Measurements from ENCODE around the gene PTPRC.

Gene PTPRC

DNA sequence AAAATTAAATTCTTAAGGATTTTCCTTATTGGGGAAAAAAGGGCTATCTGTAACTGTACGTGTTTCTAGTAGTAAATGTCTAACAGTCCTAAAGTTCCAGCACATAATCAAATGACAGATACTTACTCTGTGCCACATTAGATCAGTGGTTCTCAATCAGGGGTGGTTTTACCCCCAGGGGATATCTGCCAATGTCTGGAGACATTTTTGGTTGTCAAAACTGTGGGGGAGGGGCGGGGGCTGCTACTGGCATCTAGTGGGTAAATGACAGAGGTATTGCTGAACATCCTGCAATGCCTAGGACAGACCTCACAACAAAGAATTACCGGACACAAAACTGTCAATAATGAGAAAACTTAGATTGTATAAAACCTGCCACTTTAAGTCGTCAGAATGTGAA, 33.4 kb upstream of the PTPRC start:
- no peak for DNase-seq (ENCODE audit: low read depth in 1 of 2, low spot score in 1 of 2)
- in situ Hi-C loops (cut with HindIII; ENCODE audit: low pct_unique_long_range_greater_than_20kb, low sequenced_read_pairs), result no loop called here
- no peak for TF ChIP-seq JUND (IDR thresholded peaks at IDR 0.05; ENCODE audit: low read depth)

DNA sequence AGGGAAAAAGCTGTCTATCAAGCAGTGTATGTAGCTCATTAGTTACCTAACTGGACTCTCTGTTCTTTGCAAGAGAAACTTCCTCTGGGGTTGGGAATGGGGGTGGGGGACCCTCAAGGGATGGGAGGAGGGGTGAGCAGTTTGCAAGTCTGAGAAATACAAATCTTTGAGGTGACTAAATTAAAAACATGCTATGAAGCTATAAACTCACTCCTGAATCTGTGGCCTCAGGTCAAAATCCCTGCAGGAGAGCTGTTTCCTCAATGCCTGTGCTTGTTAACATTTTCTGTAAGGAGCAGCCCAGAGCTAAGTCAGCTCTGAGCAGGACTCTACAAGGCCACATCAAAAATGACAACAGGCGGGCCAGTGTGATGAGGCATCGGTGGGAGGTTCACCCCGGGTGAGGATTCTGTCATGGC, 32.8 kb upstream of the PTPRC start:
- no peak for DNase-seq (ENCODE audit: low read depth in 1 of 2, low spot score in 1 of 2)
- no peak for TF ChIP-seq JUND (IDR thresholded peaks at IDR 0.05; ENCODE audit: low read depth)
- in situ Hi-C loops (cut with HindIII; ENCODE audit: low pct_unique_long_range_greater_than_20kb, low sequenced_read_pairs), result no loop called here

DNA sequence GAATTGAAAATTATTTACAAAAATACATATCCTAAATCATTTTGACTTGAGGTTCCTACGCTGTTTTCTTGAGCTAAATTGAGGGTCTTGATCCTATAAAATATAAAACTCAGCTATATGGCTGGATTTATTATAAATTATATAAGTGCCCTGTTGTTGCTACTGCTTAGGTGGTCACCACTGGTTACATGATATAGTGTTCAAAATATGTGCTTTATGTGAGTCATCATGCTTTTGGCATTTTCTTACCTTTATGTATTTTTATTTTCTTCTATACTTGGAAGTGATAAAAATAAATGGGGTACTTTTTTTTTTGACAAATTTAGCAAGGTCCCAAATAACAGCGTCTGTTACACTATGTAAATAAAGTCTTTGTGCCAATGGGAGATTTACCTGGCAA, 31.1 kb upstream of the PTPRC start:
- TF ChIP-seq JUND (IDR thresholded peaks at IDR 0.05; ENCODE audit: low read depth), result no peak
- no peak for DNase-seq (ENCODE audit: low read depth in 1 of 2, low spot score in 1 of 2)
- in situ Hi-C loops (cut with HindIII; ENCODE audit: low pct_unique_long_range_greater_than_20kb, low sequenced_read_pairs), result no loop called here

DNA sequence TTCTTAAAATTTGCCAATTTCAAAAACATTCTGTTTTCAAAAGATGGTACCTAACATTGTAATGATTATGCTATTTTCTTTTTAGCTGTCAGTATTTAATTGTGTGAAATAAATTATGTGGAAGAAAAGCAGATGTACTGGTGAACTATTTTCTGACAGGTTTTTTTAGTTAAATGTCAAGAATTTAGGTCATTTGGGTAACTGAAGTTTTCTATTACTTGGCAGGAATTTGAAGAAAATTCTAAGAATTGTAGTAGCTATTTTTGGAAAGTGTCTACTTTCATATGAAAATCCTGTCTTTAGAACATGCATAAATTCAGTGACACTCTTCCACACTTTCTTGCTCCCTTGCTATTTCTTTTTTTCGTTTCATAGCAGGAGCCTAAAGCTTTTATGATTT, 28.5 kb upstream of the PTPRC start:
- no peak for TF ChIP-seq JUND (IDR thresholded peaks at IDR 0.05; ENCODE audit: low read depth)
- DNase-seq (ENCODE audit: low read depth in 1 of 2, low spot score in 1 of 2), result no peak
- in situ Hi-C loops (cut with HindIII; ENCODE audit: low pct_unique_long_range_greater_than_20kb, low sequenced_read_pairs), result no loop called here

DNA sequence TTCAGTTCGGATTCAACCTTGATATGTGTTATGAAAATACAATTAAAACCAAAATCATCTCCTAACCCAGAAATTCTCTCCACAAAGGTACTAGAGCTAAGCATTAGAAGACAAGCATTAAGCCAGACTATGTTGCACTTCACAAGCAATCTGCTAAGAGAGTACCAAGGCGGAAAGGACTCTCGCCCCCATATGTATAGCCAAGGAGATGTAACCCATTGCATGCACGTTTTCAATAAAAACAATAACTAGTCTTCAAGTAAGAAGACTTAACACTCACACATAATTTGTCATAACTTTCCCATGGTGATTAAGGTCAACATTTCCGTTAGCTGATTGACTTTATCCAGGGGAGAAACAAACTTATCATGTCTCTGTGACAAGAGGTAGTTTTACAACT, 27.6 kb upstream of the PTPRC start:
- TF ChIP-seq JUND (IDR thresholded peaks at IDR 0.05; ENCODE audit: low read depth), result no peak
- in situ Hi-C loops (cut with HindIII; ENCODE audit: low pct_unique_long_range_greater_than_20kb, low sequenced_read_pairs), result no loop called here
- no peak for DNase-seq (ENCODE audit: low read depth in 1 of 2, low spot score in 1 of 2)

GRCh38 chr1:198612471-198613260, 26.2 kb upstream of the PTPRC start:
- no peak for TF ChIP-seq JUND (IDR thresholded peaks at IDR 0.05; ENCODE audit: low read depth)
- no peak for DNase-seq (ENCODE audit: low read depth in 1 of 2, low spot score in 1 of 2)
- in situ Hi-C loops (cut with HindIII; ENCODE audit: low pct_unique_long_range_greater_than_20kb, low sequenced_read_pairs), result no loop called here

DNA sequence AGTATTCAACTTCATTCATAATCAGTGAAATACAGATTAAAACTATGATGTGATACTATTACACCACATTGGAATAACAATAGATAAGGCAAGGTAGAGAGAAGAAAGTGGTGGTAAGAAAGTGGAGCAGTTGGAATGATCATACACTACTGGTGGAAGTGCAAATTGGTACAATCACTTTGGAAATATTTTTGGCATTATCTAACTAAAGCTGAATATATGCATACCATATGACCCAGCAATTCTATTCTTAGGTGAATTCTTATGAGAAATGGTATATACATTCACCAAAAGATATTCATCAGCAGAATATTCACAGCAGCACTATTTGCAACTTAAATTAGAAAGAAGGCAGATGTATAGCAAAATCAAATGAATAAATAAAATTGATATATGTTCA, 21.4 kb upstream of the PTPRC start:
- no peak for DNase-seq (ENCODE audit: low read depth in 1 of 2, low spot score in 1 of 2)
- in situ Hi-C loops (cut with HindIII; ENCODE audit: low pct_unique_long_range_greater_than_20kb, low sequenced_read_pairs), result no loop called here
- TF ChIP-seq JUND (IDR thresholded peaks at IDR 0.05; ENCODE audit: low read depth), result no peak

DNA sequence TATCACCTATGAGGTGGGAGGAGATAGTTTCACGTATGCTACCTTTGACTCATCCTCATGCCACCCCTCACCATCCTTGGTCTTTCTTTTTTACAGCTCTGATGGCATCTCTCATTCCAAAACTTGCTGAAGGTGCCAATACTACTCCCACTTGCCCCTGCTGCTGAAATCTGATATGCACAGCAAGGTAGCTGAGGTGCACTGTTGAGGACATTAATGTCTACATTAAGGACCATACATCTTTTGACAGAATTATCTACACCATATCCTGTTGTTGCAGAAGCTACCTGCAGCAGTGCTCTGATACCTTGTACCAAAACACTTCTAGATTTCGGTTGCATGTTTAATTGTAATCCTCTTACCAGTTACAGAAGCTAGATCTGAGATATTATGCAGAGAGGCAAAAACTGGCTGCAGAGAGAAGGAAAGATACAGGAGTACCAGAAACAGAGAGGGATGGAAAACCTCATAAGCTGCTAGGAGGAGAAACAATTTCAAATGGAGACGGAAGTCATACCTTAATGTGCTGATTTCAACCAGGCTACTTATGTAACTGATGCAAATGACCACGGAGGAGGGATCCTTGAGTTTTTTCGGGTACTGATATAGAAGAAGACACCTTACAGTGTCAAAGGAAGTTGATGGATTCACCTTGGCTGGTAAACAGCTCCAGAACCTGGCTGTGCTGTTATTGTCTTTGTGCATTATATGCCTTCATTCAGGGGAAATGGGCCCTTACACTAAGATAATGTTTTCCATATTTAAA, 19.3 kb upstream of the PTPRC start:
- TF ChIP-seq JUND (IDR thresholded peaks at IDR 0.05; ENCODE audit: low read depth), result no peak
- in situ Hi-C loops (cut with HindIII; ENCODE audit: low pct_unique_long_range_greater_than_20kb, low sequenced_read_pairs), result no loop called here
- DNase-seq (ENCODE audit: low read depth in 1 of 2, low spot score in 1 of 2), result no peak

DNA sequence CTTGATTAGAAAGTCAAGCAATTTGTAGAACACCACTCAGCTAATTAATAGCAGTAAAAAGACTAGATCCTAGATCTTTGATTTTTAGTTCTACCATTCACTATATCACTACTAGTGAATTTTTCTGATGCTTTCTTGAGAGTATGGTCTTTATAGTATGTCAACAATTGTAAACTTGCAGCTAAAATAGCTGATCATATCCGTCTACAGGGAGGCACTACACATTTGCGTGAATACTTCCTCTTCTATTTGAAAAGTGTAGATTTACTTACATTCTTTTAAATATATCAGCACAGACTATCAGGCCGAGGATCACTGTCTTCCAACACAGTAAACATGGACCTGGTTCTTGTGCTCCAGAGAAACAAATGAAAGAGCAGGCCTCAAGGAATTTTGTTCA, 18.6 kb upstream of the PTPRC start:
- in situ Hi-C loops (cut with HindIII; ENCODE audit: low pct_unique_long_range_greater_than_20kb, low sequenced_read_pairs), result no loop called here
- no peak for DNase-seq (ENCODE audit: low read depth in 1 of 2, low spot score in 1 of 2)
- TF ChIP-seq JUND (IDR thresholded peaks at IDR 0.05; ENCODE audit: low read depth), result no peak

GRCh38 chr1:198620951-198621824, 17.7 kb upstream of the PTPRC start:
- DNase-seq (ENCODE audit: low read depth in 1 of 2, low spot score in 1 of 2), result no peak
- in situ Hi-C loops (cut with HindIII; ENCODE audit: low pct_unique_long_range_greater_than_20kb, low sequenced_read_pairs), result no loop called here
- TF ChIP-seq JUND (IDR thresholded peaks at IDR 0.05; ENCODE audit: low read depth), result no peak

DNA sequence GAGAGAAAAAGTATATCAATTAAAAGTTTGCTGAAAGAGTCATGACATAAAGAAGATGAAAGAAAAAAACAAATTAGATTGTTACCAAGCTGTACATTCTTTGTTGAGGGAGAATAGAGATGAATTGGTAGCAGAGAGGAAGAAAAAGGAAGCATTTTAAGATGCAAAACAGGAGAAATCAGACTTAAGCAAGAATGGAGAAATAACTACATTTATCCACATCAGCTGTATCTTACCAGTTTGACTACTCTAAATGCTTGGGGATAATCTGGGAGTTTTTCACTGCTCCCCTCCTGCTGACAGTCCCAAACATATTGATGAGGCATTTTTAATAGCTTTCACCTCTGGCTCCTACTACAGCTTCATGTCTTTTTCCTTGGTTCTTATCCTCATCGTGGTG, 16.8 kb upstream of the PTPRC start:
- in situ Hi-C loops (cut with HindIII; ENCODE audit: low pct_unique_long_range_greater_than_20kb, low sequenced_read_pairs), result no loop called here
- no peak for DNase-seq (ENCODE audit: low read depth in 1 of 2, low spot score in 1 of 2)
- TF ChIP-seq JUND (IDR thresholded peaks at IDR 0.05; ENCODE audit: low read depth), result no peak

DNA sequence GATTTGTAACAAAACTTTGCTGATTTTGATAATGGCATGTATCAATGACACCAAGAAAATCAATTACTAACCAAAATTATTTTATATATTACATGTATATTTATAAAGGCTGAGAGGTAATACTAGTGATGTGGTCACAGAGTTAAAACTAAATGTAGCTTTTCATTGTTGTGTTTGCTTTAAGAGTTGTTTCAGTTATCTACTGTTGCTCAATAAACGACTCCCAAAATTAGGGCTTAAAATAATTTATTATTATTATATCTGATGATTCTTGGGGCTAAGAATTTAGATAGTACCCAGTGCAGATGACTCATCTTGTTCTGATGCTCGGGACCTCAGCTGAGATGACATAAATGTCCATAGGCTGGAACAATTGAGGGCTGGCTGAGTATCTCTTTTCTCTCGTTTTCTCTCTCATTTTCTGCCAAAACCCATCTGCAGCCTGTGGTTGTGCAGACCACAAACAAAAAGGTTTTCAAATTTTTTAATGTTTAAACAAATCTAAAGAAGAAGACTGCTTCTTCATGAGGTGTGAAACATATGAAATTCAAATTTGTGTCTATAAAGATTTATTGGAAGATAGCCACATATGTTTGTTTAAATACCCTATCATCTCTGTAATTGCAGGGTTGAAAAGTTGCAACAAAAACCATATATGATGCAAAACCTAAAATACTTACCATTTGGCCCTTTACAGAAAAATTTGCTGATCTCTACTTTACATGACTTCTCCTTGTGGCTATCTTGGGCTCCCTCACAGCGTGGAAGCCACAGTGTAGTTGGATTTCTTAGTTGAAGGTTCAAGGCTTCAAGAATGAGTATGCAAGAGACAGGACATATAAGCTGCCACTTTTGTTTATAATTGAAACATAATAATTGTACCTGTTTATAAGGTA, 14.8 kb upstream of the PTPRC start:
- TF ChIP-seq JUND (IDR thresholded peaks at IDR 0.05; ENCODE audit: low read depth), result no peak
- no peak for DNase-seq (ENCODE audit: low read depth in 1 of 2, low spot score in 1 of 2)
- in situ Hi-C loops (cut with HindIII; ENCODE audit: low pct_unique_long_range_greater_than_20kb, low sequenced_read_pairs), result no loop called here

Data from T47D (cell line).